K562 (cell line): Measurements from ENCODE around the gene NDST1. TPM values are rescaled to one million over a fixed set of nuclear protein-coding genes. Genes with fewer than 3 reads are reported as not detected.
A peak's percentile ranks its signal among the peaks of the same experiment; 100 is the strongest.

ENCODE experiments used
- C11orf30 ChIP-seq: fragments of 450-650 bp; IDR thresholded peaks from 2 replicates; pipeline ENCODE4 v1.6.1; 2016; ENCODE audit warnings: low read depth, mild to moderate bottlenecking
- CUX1 ChIP-seq: fragments of 200-800 bp; sonication (Bioruptor generic); IDR thresholded peaks from 2 replicates; pipeline ENCODE4 v1.6.1; 2016; ENCODE audit warnings: missing genetic modification characterization, missing compliant biosample characterization
- ZBTB33 ChIP-seq: sonication (generic); formaldehyde crosslinking; IDR thresholded peaks from 2 replicates; pipeline ENCODE4 v1.8.1; 2023; ENCODE audit warnings: mild to moderate bottlenecking, missing genetic modification reagents
- polyA plus RNA-seq, 8 experiments: library from polyadenylated mRNA; depleted of rRNA in 4 of 8; stranded (reverse) in 5 of 8; unstranded in 3 of 8; fragments of >200 nt; fragmentation: Nextera tagmentation in 2 of 8; fragmentation: Illumina TruSeq in 1 of 8; extraction: Ambion mirVana in 2 of 8; extraction: Trizol in 1 of 8; gene quantifications; 2 replicates each; pipeline versions ENCODE4 v1.2.1 to v1.2.3, GENCODE V29; 2011 to 2014; ENCODE audit warnings: inconsistent platforms in 1 of 8, missing spikeins in 1 of 8
- total RNA-seq, 7 experiments: library from RNA; depleted of rRNA in 6 of 7; stranded (reverse); fragments of >200 nt in 6 of 7; fragmentation: Illumina TruSeq in 2 of 7; extraction: Trizol in 2 of 7; gene quantifications; 2 replicates each; pipeline versions ENCODE4 v1.2.1 to v1.2.3, GENCODE V29; 2011 to 2021; ENCODE audit warnings: low replicate concordance in 1 of 7

The NDST1 gene
- total and polyA plus RNA-seq, 9 of the 15 experiments (the other 6 are each of a cell fraction or from before 2014, with no cell fraction given), result 0.38 to 47.9 (median 9.9) TPM

GRCh38 chr5:150469718-150470469 is 38.0 kb upstream of the NDST1 start (continued):
- no peak for TF ChIP-seq CUX1 (CRISPR knock-in tag)
- TF ChIP-seq ZBTB33, result peak; percentile 37; the same call in 1 of the 2 replicates
- TF ChIP-seq C11orf30, result peak; percentile 42; the same call in 1 of the 2 replicates
